Gastrocnemius medialis (tissue), 4 donors: ENCODE measurements around the gene C10orf90. TPM values are rescaled to one million over a fixed set of nuclear protein-coding genes. Genes with fewer than 3 reads are reported as not detected.

Experiments used
- ATAC-seq, 2 donors: fragments of 150-250 bp; one replicate each; pipeline ENCODE4 v1.9.1; 2016
- DNase-seq, 2 donors: peaks; one replicate each; pipeline ENCODE4 v3.0.0-alpha.2; 2019
- H3K27ac ChIP-seq, 4 donors: fragments of 200-600 bp; sonication (generic); 1 replicate in 1 of 4; 2 replicates in 3 of 4; pipeline ENCODE4 v1.5.1; 2016 to 2018; ENCODE audit warnings: mild to moderate bottlenecking in 2 of 4, moderate library complexity in 1 of 4
- H3K27me3 ChIP-seq, 3 donors: fragments of 200-600 bp; sonication (generic) in 2 of 3; 1 replicate in 1 of 3; 2 replicates in 2 of 3; pipeline versions ENCODE4 v1.5.1 to v1.6.0; 2016 to 2019; ENCODE audit warnings: mild to moderate bottlenecking in 1 of 3, moderate library complexity in 1 of 3
- H3K36me3 ChIP-seq, 2 donors: fragments of 200-600 bp; sonication (generic) in 1 of 2; one replicate each; pipeline ENCODE4 v1.5.1; 2017 to 2018
- H3K4me1 ChIP-seq, 2 donors: fragments of 200-600 bp; sonication (generic) in 1 of 2; one replicate each; pipeline ENCODE4 v1.5.1; 2016 to 2017; ENCODE audit warnings: mild to moderate bottlenecking in 2 of 2
- H3K4me3 ChIP-seq, 4 donors: fragments of 200-600 bp; sonication (generic) in 3 of 4; 1 replicate in 1 of 4; 2 replicates in 3 of 4; pipeline ENCODE4 v1.5.1; 2016 to 2019; ENCODE audit warnings: mild to moderate bottlenecking in 2 of 4
- H3K9me3 ChIP-seq, 3 donors: fragments of 200-600 bp; sonication (generic) in 2 of 3; 1 replicate in 1 of 3; 2 replicates in 2 of 3; pipeline ENCODE4 v1.5.1; 2016 to 2019
- CTCF ChIP-seq, 5 experiments: fragments of 450-650 bp in 3 of 5; fragments of 200-600 bp in 2 of 5; sonication (generic) in 2 of 5; IDR thresholded peaks in 4 of 5; conservative IDR thresholded peaks in 1 of 5; 1 replicate in 4 of 5; 2 replicates in 1 of 5; pipeline ENCODE4 v1.5.1; 2016 to 2019; ENCODE audit warnings: antibody characterized with exemption in 5 of 5, mild to moderate bottlenecking in 3 of 5, moderate library complexity in 3 of 5
- POLR2A ChIP-seq, 2 donors: fragments of 450-650 bp; IDR thresholded peaks; one replicate each; pipeline ENCODE4 v1.6.1; 2017; ENCODE audit warnings: antibody characterized with exemption in 2 of 2, mild to moderate bottlenecking in 2 of 2, moderate library complexity in 2 of 2
- in situ Hi-C, 4 donors: fragments of 200-750 bp; cut with MboI; loops; one replicate each; pipeline versions ENCODE4 v1.15.0 to v1.8.0; 2017; ENCODE audit warnings: low sequenced_read_pairs in 4 of 4
- intact Hi-C: fragments of 100-400 bp; cut with DNase I; formaldehyde crosslinking; loops from one replicate; pipeline ENCODE4 v1.15.1; 2023; ENCODE audit warnings: low total_unique reads
- total RNA-seq, 4 donors: library from RNA; depleted of rRNA; stranded (reverse); fragments of >200 nt; gene quantifications; one replicate each; pipeline versions ENCODE4 v1.1.0 to v1.2.3, GENCODE V29; 2016

C10orf90 gene
- total RNA-seq, 4 donors from 2014 or later, result not detected

DNA sequence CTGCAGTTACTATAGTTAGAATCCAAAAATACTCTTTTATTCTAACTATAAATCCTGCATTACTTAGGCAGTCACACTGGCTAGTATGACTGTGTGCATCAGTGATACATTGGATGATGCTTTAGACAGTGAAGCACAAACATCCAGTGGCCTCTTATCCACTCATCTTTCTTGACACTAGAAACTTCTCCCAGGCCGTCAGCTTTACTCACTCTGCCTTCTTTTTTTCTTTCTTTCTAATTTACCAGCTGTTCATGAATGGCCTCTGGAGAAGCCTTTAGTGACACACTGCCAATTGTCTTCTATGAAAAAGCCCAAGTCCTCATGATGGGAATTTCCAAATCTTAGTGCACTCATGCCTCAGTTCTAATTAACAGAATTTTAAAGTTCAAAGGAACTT, 26.2 kb upstream of the C10orf90 start:
- in situ Hi-C loops, result no loop called here
- intact Hi-C loops, result no loop called here

DNA sequence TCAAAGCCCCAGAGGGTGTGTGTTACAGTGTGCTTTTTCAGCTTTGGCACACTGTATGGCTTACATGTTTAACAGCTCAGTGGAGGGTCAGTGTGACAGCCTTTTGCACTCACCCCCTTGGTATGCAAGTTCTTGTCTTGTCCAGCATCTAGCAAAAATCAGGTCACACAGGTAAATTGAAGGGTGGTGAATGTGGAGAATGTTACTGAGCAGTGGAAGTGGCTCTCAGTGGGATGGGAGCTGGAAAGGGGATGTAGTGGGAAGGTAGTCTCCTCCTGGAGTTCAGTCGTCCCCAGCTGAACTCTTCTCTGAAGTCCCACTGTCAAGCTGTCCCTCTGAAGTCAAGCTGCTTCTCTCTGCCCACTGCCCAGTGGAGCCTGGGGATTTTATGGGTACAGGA, 21.0 kb upstream of the C10orf90 start:
- Histone ChIP-seq H3K9me3 (no peaks in the 10 kb centered on the region), H3K4me1 (no peaks in the 10 kb centered on the region), H3K4me3 (no peak overlapping the region), H3K27ac (no peak overlapping the region), H3K27me3 (no peaks in the 10 kb centered on the region), H3K36me3 (no peaks in the 10 kb centered on the region)
- in situ Hi-C loops (no loop called here), intact Hi-C loops (no loop called here)
- TF ChIP-seq POLR2A (IDR thresholded peaks at IDR 0.05) (no peak), CTCF (IDR thresholded peaks at IDR 0.05 in 4 of 5, conservative IDR thresholded peaks at IDR 0.05 in 1 of 5) (no peak)
- no peak for ATAC-seq
- DNase-seq, result no peak

More for the DNA sequence above, 26.2 kb upstream of the C10orf90 start:
- Histone ChIP-seq H3K27ac (no peak overlapping the region), H3K4me3 (no peak overlapping the region), H3K36me3 (no peaks in the 10 kb centered on the region), H3K27me3 (no peaks in the 10 kb centered on the region), H3K9me3 (no peaks in the 10 kb centered on the region), H3K4me1 (no peaks in the 10 kb centered on the region)
- ATAC-seq (no peak), DNase-seq (no peak)
- no peak for TF ChIP-seq POLR2A (IDR thresholded peaks at IDR 0.05)
- no peak for TF ChIP-seq CTCF (IDR thresholded peaks at IDR 0.05 in 4 of 5, conservative IDR thresholded peaks at IDR 0.05 in 1 of 5)

- no peak overlapping the region for H3K4me3 ChIP-seq
- no peaks in the 10 kb centered on the region for H3K4me1 ChIP-seq
- ATAC-seq (no peak), DNase-seq (no peak)
- in situ Hi-C loops, result no loop called here
- H3K27ac ChIP-seq, result no peak overlapping the region
- no peaks in the 10 kb centered on the region for H3K27me3 ChIP-seq
- no peaks in the 10 kb centered on the region for H3K36me3 ChIP-seq
- TF ChIP-seq POLR2A (IDR thresholded peaks at IDR 0.05) (no peak), CTCF (IDR thresholded peaks at IDR 0.05 in 4 of 5, conservative IDR thresholded peaks at IDR 0.05 in 1 of 5) (no peak)
- intact Hi-C loops, result no loop called here
- no peaks in the 10 kb centered on the region for H3K9me3 ChIP-seq
These were observed 20.0 kb upstream of the C10orf90 start for GRCh38 chr10:126690534-126690933.

DNA sequence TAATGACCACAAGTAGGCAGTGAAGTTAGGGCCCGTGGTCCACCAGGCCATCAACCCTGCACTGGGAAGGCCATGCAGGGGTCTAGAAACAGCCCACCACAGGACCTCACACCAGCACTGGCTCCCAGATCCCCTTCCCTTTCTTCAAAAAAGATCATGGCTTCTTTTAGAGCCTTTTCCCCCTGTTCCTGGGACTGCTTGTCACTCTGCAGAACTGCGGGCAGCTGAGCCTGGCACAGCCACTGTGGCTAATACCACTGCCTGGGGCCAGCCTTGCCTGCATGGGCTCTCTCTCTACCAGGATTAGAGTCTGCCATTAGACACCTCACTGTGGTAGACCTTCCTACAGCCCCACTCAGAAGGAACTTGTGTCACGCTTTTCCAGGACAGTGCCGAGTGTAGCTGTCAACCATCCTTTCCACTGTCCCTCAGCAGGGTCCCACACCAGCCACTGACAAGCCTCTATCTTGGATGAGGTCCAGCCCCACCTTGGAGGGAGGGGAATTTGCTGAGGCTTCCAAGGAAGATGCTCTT, 19.0 kb upstream of the C10orf90 start:
- Histone ChIP-seq H3K4me3 (no peak overlapping the region), H3K4me1 (no peaks in the 10 kb centered on the region), H3K9me3 (no peaks in the 10 kb centered on the region), H3K27me3 (no peaks in the 10 kb centered on the region), H3K27ac (no peak overlapping the region), H3K36me3 (no peaks in the 10 kb centered on the region)
- ATAC-seq (no peak), DNase-seq (no peak)
- in situ Hi-C loops, result no loop called here
- TF ChIP-seq POLR2A (IDR thresholded peaks at IDR 0.05) (no peak), CTCF (IDR thresholded peaks at IDR 0.05 in 4 of 5, conservative IDR thresholded peaks at IDR 0.05 in 1 of 5) (no peak)
- intact Hi-C loops, result no loop called here

DNA sequence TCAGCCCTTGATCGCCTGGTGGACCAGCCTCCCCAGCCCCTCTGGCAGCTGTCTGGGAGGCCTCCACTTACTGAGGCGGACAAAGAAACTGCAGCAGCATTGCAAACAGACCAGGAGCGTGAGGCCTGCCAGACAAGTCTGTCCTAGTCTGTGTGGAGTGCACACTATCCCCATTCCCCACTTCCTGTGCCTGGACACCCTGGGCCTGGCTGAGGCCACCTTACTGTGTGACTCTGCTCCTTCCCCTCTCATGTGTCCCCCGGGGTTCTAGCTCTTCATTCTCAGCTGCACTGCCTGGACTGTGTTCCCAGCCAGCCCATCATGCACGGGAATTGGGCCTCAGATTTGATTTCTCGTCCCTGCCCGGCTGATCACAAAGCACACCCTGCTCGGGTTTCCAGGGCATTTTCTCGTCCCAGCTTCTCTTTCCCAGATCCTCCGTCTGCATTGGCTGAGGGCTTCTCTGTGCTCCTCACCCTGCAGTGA, 16.7 kb upstream of the C10orf90 start:
- Histone ChIP-seq H3K4me3 (no peak overlapping the region), H3K27me3 (no peaks in the 10 kb centered on the region), H3K27ac (no peak overlapping the region), H3K4me1 (no peaks in the 10 kb centered on the region), H3K9me3 (no peaks in the 10 kb centered on the region), H3K36me3 (no peaks in the 10 kb centered on the region)
- TF ChIP-seq CTCF (IDR thresholded peaks at IDR 0.05 in 4 of 5, conservative IDR thresholded peaks at IDR 0.05 in 1 of 5) (no peak), POLR2A (IDR thresholded peaks at IDR 0.05) (no peak)
- intact Hi-C loops, result no loop called here
- ATAC-seq (no peak), DNase-seq (no peak)
- in situ Hi-C loops, result no loop called here
